SU-DHL-6 (cell line): ENCODE measurements around the gene TREH.

Source experiments
- EZH2phosphoT487 ChIP-seq: fragments of 200-600 bp; sonication (generic), shearing (Covaris generic); conservative IDR thresholded peaks from 2 replicates; pipeline ENCODE4 v1.6.1; 2018; ENCODE audit warnings: mild to moderate bottlenecking, antibody characterized with exemption, low read length, moderate library complexity, mixed read lengths
- TF ChIP-seq, protein P1 (sequence below): fragments of 200-600 bp; sonication (generic); IDR thresholded peaks from one replicate; pipeline ENCODE4 v1.5.1; 2017; ENCODE audit warnings: antibody characterized with exemption, mild to moderate bottlenecking, low read length, moderate library complexity; ENCODE audit not compliant: insufficient read depth, poor library complexity, severe bottlenecking

DNA sequence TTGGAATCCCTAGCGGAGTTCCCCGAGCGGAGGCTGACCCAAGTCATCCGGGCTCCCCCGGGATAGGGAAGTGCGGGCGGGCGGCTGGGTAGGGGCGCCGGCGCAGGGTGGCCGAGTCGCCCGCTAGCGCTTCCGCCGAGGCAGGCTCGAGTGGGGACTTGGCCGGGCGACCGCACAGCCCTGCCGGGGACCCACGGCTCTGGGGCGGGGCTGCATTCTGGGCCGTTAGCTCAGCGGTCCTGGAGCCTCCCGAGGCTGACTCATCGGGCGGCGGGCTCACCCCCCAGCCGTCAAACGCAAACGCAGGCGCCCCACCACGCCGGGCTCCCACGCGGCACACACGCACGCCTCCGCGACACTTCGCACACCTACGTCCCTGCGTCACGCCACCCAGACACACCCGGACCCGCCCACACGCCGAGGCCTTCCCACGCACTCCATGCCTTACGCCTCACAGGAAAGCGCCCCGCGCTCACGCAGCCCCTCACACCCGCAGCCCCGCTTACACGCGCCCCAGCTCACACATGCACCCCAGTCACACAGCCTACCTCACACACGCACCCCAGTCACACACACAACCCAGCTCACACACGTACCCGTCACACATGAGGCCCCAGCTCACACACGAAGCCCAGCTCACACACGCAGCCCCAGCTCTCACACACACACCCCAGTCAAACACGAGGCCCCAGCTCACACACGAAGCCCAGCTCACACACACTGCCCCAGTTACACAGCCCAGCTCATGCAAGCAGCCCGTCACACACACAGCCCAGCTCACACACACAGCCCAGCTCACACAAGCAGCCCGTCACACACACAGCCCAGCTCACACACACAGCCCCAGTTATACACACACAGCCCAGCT, 70.9 kb downstream of the TREH start:
- TF ChIP-seq, protein P1, sequence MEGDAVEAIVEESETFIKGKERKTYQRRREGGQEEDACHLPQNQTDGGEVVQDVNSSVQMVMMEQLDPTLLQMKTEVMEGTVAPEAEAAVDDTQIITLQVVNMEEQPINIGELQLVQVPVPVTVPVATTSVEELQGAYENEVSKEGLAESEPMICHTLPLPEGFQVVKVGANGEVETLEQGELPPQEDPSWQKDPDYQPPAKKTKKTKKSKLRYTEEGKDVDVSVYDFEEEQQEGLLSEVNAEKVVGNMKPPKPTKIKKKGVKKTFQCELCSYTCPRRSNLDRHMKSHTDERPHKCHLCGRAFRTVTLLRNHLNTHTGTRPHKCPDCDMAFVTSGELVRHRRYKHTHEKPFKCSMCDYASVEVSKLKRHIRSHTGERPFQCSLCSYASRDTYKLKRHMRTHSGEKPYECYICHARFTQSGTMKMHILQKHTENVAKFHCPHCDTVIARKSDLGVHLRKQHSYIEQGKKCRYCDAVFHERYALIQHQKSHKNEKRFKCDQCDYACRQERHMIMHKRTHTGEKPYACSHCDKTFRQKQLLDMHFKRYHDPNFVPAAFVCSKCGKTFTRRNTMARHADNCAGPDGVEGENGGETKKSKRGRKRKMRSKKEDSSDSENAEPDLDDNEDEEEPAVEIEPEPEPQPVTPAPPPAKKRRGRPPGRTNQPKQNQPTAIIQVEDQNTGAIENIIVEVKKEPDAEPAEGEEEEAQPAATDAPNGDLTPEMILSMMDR = no peak
- no peak for TF ChIP-seq EZH2phosphoT487
